GM18868 (cell line): Measurements from ENCODE around the gene USP9X.
A peak's percentile ranks its signal among the peaks of the same experiment; 100 is the strongest.
"Not testable (repeated sequence)": the region's sequence is repeated elsewhere in the genome, so short reads cannot be mapped to it uniquely, and the experiment has no call there.

Source experiments
- ATAC-seq: cut with Tn5 transposase; IDR thresholded peaks from one replicate; pipeline ENCODE4 v1.9.1; 2021; ENCODE audit warnings: mild to moderate bottlenecking, moderate library complexity; ENCODE audit not compliant: unreplicated experiment

USP9X gene

DNA sequence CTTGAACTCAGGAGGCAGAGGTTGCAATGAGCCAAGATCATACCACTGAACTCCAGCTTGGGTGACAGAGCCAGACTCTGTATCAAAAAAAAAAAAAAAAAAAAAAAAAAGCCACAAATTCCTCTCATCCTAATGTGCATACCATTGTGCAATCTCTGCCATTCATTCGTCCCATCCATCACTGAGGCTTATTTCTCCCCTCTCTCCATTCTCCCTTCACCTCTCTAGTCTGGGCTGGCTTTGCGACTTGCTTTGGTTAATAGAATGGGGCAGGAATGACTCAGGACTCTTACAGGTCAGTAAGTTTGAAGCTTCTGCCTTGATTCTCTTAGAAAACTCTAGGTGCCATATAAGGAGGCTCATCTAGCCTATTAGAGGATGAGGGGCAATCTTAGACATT, 188.4 kb downstream of the USP9X start:
- ATAC-seq, result no peak

DNA sequence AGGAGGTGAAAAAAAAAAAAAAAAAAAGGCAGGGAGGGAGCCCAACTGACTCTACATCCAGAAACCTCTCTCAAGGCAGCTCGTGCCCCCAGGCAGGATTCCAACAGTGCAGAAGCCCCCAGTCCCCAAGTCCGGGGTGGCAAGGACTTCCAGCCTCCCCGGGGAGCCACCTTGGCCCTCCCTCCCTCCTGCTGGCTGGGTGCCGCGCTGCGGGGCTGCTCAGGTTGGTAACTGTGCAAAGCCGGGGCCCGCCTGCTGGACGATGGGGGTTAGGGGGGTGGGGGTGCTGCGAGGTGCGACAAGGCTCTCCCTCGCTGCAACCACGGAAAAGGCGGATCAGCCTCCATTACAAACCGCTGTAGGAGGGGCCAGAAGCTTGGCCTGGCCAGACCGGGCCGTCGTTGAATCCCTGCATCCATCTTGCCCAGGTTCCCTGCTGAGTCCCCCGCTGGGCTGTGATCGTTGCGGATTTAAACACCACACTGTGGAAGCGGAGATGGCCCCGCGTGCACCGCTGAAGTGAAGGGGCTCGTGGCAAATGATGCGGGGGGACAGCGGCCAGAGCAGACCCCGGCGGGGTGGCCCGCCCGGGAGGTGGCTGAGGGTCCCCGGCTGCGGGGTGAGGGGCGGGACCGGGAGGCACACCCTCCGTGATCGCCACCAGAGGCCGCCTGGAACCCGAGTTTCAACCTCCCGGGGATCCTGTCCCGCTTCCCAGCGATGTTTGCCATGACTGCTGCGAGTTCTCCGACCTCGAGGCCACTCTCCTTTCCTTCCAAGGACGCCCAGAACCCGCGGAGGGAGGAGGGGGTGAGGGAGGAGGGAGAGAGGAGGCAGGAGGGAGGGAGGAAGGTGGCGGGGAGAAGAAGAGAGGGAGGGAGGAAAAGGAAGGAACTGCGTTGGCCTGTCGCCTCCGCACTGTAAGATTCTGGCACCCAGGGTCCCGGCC, 190.7 kb downstream of the USP9X start:
- peak; percentile 79 for ATAC-seq

DNA sequence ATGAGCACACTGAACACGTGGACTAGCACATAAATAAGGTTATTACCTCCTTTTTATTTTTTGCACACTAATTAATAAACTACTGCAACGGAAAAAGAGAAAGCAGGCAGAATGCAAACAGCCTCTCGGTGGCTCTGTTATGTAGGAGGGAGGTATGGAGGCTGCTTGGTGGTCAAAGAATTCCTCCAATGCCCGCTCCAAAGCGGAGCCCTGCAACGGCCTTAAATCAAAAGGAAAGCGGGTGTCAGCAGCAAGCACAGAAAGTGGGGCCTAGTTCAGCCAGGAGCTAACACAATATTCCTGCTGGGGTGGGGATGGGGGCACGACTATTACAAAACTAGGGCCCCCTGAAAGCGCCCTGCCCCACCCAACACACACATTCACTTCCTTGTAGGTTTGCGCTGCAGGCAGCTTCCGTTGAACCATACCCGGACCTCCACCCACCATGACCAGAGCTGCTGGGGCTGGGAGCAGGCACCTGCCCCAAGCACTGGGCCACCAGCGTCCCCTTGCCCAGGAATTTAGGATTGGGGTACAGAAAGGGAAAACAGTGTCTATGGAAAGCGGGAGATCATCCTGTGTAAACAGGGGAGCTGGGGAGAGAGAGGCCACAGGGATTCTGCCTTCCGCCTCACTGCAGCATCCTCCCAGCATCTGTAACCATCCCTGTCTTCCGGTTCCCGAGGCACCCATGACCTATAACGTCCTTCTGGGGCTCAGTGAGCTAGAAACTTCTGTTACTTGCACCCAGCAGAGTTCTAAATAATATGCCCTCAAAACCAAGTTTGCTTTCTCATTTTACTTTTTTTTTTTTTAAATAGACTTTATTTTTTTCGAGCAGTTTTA, 191.6 kb downstream of the USP9X start:
- ATAC-seq, result no peak

DNA sequence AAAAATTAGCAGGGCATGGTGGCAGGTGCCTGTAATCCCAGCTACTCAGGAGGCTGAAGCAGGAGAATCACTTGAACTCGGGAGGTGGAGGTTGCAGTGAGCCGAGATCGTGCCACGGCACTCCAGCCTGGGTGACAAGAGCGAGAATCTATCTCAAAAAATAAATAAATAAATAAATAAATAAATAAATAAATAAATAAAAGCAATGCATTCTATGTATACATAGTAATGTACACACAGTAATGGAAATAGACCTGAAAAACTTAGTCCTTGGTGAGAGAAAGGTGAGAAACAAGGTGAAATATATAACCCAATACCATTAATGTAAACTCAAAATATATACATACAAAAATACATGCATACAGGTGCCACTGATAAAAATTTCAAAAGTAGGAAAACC, 197.1 kb downstream of the USP9X start:
- not testable (repeated sequence) for ATAC-seq

DNA sequence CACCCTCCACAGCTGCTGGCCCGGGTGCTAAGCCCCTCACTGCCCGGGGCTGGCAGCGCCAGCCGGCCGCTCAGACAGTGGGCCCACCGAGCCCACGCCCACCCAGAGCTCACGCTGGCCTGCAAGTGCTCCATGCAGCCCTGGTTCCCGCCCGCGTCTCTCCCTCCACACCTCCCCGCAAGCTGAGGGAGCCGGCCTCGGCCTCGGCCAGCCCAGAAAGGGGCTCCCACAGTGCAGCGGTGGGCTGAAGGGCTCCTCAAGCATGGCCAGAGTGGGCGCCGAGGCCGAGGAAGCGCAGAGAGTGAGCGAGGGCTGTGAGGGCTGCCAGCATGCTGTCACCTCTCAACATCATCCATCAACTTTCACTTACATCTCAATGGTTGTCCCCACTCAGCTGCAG, 200.7 kb downstream of the USP9X start:
- not testable (repeated sequence) for ATAC-seq
